GM06990 (cell line): ENCODE data around the gene THSD4.

Experiments used
- DNase-seq: peaks from one replicate; pipeline ENCODE4 v3.0.0-alpha.2; 2011; ENCODE audit not compliant: insufficient read length; ENCODE audit errors: extremely low read depth
- H3K27me3 ChIP-seq: replicated peaks from 2 replicates; pipeline ENCODE4 v1.6.0; 2011; ENCODE audit warnings: low read length; ENCODE audit not compliant: control insufficient read depth, insufficient read depth
- H3K36me3 ChIP-seq: 2 replicates; pipeline ENCODE4 v1.5.1; 2011; ENCODE audit warnings: low read length; ENCODE audit not compliant: control insufficient read depth, insufficient read depth
- H3K4me3 ChIP-seq: replicated peaks from 2 replicates; pipeline ENCODE4 v1.5.1; 2011; ENCODE audit warnings: low read depth, mild to moderate bottlenecking, control low read depth, low read length
- CTCF ChIP-seq: IDR thresholded peaks from 2 replicates; pipeline ENCODE4 v1.5.1; 2011; ENCODE audit warnings: low read length, control low read depth, mild to moderate bottlenecking, inconsistent platforms; ENCODE audit not compliant: insufficient read depth, poor library complexity, severe bottlenecking

THSD4 gene

DNA sequence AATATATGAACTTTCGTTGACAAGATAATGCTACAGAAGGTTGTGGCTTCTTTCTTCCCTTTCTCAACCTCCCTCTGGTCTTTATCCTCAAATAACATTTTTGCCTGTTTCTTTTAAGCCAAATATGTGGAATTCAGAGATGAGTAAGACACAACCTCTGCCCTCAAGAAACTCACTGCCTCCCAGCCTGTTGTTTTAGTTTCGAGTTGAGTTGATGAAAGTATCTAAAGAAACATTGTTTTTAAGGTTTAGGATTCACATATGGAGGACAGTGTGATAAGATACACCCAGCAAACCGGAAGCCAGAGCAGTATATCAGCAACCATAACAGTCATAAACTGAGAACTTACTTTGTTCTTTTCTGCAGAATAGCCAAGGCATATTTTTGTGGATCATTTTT lies 218.6 kb downstream of the THSD4 start:
- no peak for TF ChIP-seq CTCF
- DNase-seq = no peak

GRCh38 chr15:71334434-71334833 lies 219.2 kb downstream of the THSD4 start:
- Histone ChIP-seq H3K4me3 (no peak overlapping the region), H3K36me3 (no peaks in the 10 kb centered on the region), H3K27me3 (no peaks in the 10 kb centered on the region)
- TF ChIP-seq CTCF = no peak
- DNase-seq = no peak

More for the DNA sequence above, 218.6 kb downstream of the THSD4 start:
- Histone ChIP-seq H3K4me3 (no peak overlapping the region), H3K27me3 (no peaks in the 10 kb centered on the region), H3K36me3 (no peaks in the 10 kb centered on the region)

DNA sequence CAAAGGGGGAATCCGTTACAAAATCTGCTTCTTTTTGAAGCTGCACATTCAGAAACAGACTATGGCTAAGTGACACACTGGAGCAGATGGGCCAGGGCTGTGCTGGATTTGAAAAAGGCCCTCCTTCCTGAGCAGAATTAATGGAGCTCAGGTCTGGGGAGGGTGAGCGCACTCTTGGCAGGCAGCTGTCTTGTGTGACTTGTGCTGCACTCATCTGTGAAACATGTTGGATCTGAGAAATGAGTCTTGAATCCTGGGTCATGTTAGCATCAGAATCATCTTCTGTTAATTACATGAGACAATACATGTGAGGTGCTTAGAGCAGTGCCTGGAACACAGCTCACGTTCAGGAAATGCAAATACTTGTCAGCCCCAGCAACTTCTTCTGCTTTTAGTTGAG lies 219.6 kb downstream of the THSD4 start:
- no peak overlapping the region for H3K4me3 ChIP-seq
- no peak for DNase-seq
- no peak for TF ChIP-seq CTCF

DNA sequence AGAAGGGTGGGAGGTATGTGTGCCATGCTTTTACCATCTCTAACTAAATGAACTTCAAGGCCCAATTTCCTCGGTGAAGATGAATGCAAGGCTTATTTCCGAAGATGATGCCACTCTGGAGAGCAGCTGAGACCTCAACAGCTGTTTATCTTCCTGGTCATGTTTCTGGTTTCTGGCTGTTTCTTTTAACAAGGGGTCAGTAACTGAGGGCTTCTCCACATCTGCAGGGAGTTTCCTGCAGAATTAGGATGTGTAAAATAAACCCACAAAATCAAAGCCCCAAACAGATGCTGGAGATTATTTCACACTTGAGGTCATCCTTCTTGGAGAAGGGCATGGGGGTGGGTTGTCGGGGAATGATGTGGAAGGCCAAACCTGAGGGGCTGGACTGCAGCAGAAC lies 220.3 kb downstream of the THSD4 start:
- TF ChIP-seq CTCF = no peak
- no peaks in the 10 kb centered on the region for H3K27me3 ChIP-seq
- no peak overlapping the region for H3K4me3 ChIP-seq
- H3K36me3 ChIP-seq = no peaks in the 10 kb centered on the region
- no peak for DNase-seq

More for the DNA sequence above, 219.6 kb downstream of the THSD4 start:
- Histone ChIP-seq H3K27me3 (no peaks in the 10 kb centered on the region), H3K36me3 (no peaks in the 10 kb centered on the region)

- no peak for TF ChIP-seq CTCF
- H3K27me3 ChIP-seq = no peaks in the 10 kb centered on the region
- no peak overlapping the region for H3K4me3 ChIP-seq
- no peak for DNase-seq
- no peaks in the 10 kb centered on the region for H3K36me3 ChIP-seq
Measured at GRCh38 chr15:71336671-71337070, 221.4 kb downstream of the THSD4 start.

- TF ChIP-seq CTCF = no peak
- Histone ChIP-seq H3K36me3 (no peaks in the 10 kb centered on the region), H3K27me3 (no peaks in the 10 kb centered on the region), H3K4me3 (no peak overlapping the region)
- DNase-seq = no peak
Measured at GRCh38 chr15:71337197-71337845, 222.1 kb downstream of the THSD4 start.
